Stimulated activated CD8-positive, alpha-beta memory T cell treated with anti-CD3 and anti-CD28 coated beads, Interleukin-15, amount 100 ng/mL, for 24 hours (primary cell): Measurements from ENCODE around the gene LINC00632.
"Not testable (repeated sequence)": the region's sequence is repeated elsewhere in the genome, so short reads cannot be mapped to it uniquely, and the experiment has no call there.

ENCODE experiments used
- DNase-seq: peaks from one replicate; pipeline ENCODE4 v3.0.0-alpha.2; 2020; ENCODE audit warnings: low read depth

LINC00632 gene

GRCh38 chrX:140709421-140709846 lies at the start of gene LINC00632:
TSS of gene LINC00632 (plus strand) at chrX:140709759.
- no peak for DNase-seq

- no peak for DNase-seq
These were observed 47.9 kb upstream of the LINC00632 start for GRCh38 chrX:140661643-140662042.

- no peak for DNase-seq
These were observed 44.6 kb upstream of the LINC00632 start for GRCh38 chrX:140664939-140665338.

- no peak for DNase-seq
These were observed 36.5 kb upstream of the LINC00632 start for GRCh38 chrX:140672840-140673731.

- DNase-seq = no peak
These were observed 21.9 kb upstream of the LINC00632 start for GRCh38 chrX:140687706-140688105.

- DNase-seq = not testable (repeated sequence)
These were observed 18.0 kb upstream of the LINC00632 start for GRCh38 chrX:140691596-140691995.

GRCh38 chrX:140697618-140698017 lies 11.9 kb upstream of the LINC00632 start:
- no peak for DNase-seq

GRCh38 chrX:140701480-140701879 lies 8.1 kb upstream of the LINC00632 start:
- DNase-seq = no peak

- no peak for DNase-seq
These were observed 1.2 kb downstream of the LINC00632 start for GRCh38 chrX:140710710-140711109.

- no peak for DNase-seq
These were observed 2.3 kb downstream of the LINC00632 start for GRCh38 chrX:140711894-140712293.

GRCh38 chrX:140712413-140713173 lies 3.0 kb downstream of the LINC00632 start:
- DNase-seq = no peak

- DNase-seq = no peak
These were observed 3.6 kb downstream of the LINC00632 start for GRCh38 chrX:140713174-140713539.

- DNase-seq = no peak
These were observed 6.2 kb downstream of the LINC00632 start for GRCh38 chrX:140715787-140716186.

GRCh38 chrX:140723121-140723715 lies 13.7 kb downstream of the LINC00632 start:
- DNase-seq = no peak

- DNase-seq = no peak
These were observed 14.8 kb downstream of the LINC00632 start for GRCh38 chrX:140724309-140724708.

GRCh38 chrX:140724736-140725135 lies 15.2 kb downstream of the LINC00632 start:
- no peak for DNase-seq

GRCh38 chrX:140725500-140725899 lies 15.9 kb downstream of the LINC00632 start:
- no peak for DNase-seq

GRCh38 chrX:140733766-140734342 lies 24.3 kb downstream of the LINC00632 start:
- no peak for DNase-seq

- no peak for DNase-seq
These were observed 34.5 kb downstream of the LINC00632 start for GRCh38 chrX:140744085-140744484.

- no peak for DNase-seq
These were observed 47.4 kb downstream of the LINC00632 start for GRCh38 chrX:140756941-140757340.

- no peak for DNase-seq
These were observed 52.5 kb downstream of the LINC00632 start for GRCh38 chrX:140762061-140762460.

- DNase-seq = no peak
These were observed 54.9 kb downstream of the LINC00632 start for GRCh38 chrX:140764401-140764919.
